Left renal cortex interstitium (tissue), 4 donors: Measurements from ENCODE around the gene ETNK2. TPM values are rescaled to one million over a fixed set of nuclear protein-coding genes. Genes with fewer than 3 reads are reported as not detected.
"Not testable (repeated sequence)": the region's sequence is repeated elsewhere in the genome, so short reads cannot be mapped to it uniquely, and the experiment has no call there.

Experiments used
- DNase-seq, 4 donors: peaks; one replicate each; pipeline ENCODE4 v3.0.0-alpha.2; 2013; ENCODE audit warnings: low read depth in 4 of 4, low spot score in 2 of 4, missing footprints in 1 of 4
- polyA plus RNA-seq, 4 donors: library from polyadenylated mRNA; unstranded; fragments of 120-200 nt; gene quantifications; one replicate each; pipeline ENCODE4 v1.2.1, GENCODE V29; 2013; ENCODE audit not compliant: insufficient read length in 4 of 4

The ETNK2 gene
- polyA plus RNA-seq, 4 donors, result 21.3 to 29.9 (median 22.1) TPM

GRCh38 chr1:204102739-204103430 is 49.0 kb downstream of the ETNK2 start:
- no peak for DNase-seq

GRCh38 chr1:204102029-204102611 is 49.7 kb downstream of the ETNK2 start:
- no peak for DNase-seq

- DNase-seq, result not testable (repeated sequence)
Observed at GRCh38 chr1:204099754-204100153, 52.1 kb downstream of the ETNK2 start.

- DNase-seq, result no peak
Observed at GRCh38 chr1:204098683-204099082, 53.2 kb downstream of the ETNK2 start.

- DNase-seq, result no peak
Observed at GRCh38 chr1:204096931-204097330, 54.9 kb downstream of the ETNK2 start.

- no peak for DNase-seq
Observed at GRCh38 chr1:204094856-204095634, 56.8 kb downstream of the ETNK2 start.

GRCh38 chr1:204094313-204094729 is 57.5 kb downstream of the ETNK2 start:
- DNase-seq, result no peak

GRCh38 chr1:204093781-204094180 is 58.1 kb downstream of the ETNK2 start:
- no peak for DNase-seq

GRCh38 chr1:204093421-204093717 is 58.5 kb downstream of the ETNK2 start:
- DNase-seq, result no peak

GRCh38 chr1:204092632-204093420 is 59.0 kb downstream of the ETNK2 start:
- DNase-seq, result no peak

- no peak for DNase-seq
Observed at GRCh38 chr1:204091787-204092312, 60.0 kb downstream of the ETNK2 start.

GRCh38 chr1:204091066-204091465 is 60.8 kb downstream of the ETNK2 start:
- DNase-seq, result no peak

- DNase-seq, result not testable (repeated sequence)
Observed at GRCh38 chr1:204090132-204090531, 61.7 kb downstream of the ETNK2 start.

- no peak for DNase-seq
Observed at GRCh38 chr1:204089044-204089751, 62.6 kb downstream of the ETNK2 start.

- no peak for DNase-seq
Observed at GRCh38 chr1:204088596-204088995, 63.2 kb downstream of the ETNK2 start.

- DNase-seq, result no peak
Observed at GRCh38 chr1:204087893-204088528, 63.8 kb downstream of the ETNK2 start.

GRCh38 chr1:204087181-204087892 is 64.5 kb downstream of the ETNK2 start:
- DNase-seq, result no peak

- DNase-seq, result no peak
Observed at GRCh38 chr1:204085876-204086275, 66.0 kb downstream of the ETNK2 start.

GRCh38 chr1:204084247-204084772 is 67.5 kb downstream of the ETNK2 start:
- no peak for DNase-seq
